Astrocyte of the spinal cord (primary cell): ENCODE results near the gene SORL1.

Experiments used
- DNase-seq: peaks from one replicate; pipeline ENCODE4 v3.0.0; 2011; ENCODE audit warnings: low read depth, low spot score
- H3K4me3 ChIP-seq: 2 replicates; pipeline ENCODE4 v1.5.1; 2011; ENCODE audit warnings: low read depth, mild to moderate bottlenecking, low read length, moderate library complexity
- in situ Hi-C: cut with HindIII; loops from 2 replicates; pipeline ENCODE4 v1.10.0; 2017; ENCODE audit warnings: low sequenced_read_pairs
- TF ChIP-seq, protein P1 (sequence below): IDR thresholded peaks from 2 replicates; pipeline ENCODE4 v1.5.1; 2012; ENCODE audit warnings: low read depth, mild to moderate bottlenecking, low read length, inconsistent platforms

Gene SORL1

DNA sequence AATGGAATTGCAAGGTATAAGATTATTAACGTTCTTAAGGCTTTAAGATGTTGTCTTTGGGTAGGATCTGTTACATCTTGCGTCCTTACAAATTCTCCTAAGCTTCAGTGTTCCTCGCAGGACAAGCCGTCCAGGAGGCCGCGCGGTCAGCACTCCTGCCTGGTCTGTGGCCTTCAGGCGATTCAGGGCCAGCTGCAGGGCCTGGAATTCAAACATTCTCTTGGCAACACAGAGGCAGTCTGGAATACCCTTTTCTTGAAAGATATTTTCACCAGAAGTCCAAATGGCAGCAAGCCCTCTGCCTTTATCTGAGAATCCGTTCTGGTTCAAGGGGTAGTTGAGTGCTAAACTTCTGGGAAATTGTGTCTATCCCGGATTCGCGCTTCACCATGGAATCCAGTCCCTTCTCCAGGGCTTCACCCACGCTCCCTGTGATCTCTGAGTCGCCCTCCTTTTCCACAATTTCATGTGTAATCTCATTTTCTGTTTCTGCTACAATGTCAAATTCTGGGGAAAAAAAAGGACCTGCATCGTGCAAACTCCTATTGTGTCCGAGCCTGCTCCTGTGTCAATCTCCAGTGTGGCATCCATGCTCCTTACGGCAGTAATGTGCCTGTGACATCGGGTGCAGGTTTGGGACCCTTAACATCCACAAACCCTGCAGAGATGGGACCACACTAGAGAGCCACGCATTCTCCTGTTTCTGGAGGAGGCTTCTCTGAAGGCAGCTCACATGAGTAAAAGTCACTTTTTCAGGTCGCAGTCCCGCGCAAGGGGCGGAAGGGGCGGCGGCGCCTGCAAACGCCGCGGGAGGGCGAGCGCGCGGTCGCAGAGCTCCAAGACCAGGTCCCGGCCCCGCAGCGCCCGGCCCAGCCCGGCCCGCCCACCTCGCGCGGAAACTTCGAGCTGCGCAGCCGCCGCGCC, 25.4 kb upstream of the SORL1 start:
- no peak for DNase-seq
- TF ChIP-seq, protein P1, sequence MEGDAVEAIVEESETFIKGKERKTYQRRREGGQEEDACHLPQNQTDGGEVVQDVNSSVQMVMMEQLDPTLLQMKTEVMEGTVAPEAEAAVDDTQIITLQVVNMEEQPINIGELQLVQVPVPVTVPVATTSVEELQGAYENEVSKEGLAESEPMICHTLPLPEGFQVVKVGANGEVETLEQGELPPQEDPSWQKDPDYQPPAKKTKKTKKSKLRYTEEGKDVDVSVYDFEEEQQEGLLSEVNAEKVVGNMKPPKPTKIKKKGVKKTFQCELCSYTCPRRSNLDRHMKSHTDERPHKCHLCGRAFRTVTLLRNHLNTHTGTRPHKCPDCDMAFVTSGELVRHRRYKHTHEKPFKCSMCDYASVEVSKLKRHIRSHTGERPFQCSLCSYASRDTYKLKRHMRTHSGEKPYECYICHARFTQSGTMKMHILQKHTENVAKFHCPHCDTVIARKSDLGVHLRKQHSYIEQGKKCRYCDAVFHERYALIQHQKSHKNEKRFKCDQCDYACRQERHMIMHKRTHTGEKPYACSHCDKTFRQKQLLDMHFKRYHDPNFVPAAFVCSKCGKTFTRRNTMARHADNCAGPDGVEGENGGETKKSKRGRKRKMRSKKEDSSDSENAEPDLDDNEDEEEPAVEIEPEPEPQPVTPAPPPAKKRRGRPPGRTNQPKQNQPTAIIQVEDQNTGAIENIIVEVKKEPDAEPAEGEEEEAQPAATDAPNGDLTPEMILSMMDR: no peak
- H3K4me3 ChIP-seq: no peak overlapping the region
- in situ Hi-C loops: no loop called here

DNA sequence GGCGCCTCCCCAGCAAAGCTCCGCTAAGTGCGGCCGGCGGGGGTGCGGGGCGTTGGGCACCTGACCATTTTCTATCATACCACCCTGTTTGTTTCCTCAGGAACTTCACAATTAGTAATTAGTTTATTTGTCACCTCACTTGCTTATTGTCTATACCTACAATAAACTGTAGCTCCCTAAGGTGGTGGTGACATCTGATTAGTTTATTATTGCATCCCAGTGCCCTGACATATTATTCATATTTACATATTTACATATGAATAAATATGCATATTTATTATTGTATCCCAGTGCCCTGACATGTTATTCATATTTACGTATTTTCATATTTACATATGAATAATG, 24.7 kb upstream of the SORL1 start:
- TF ChIP-seq, protein P1: no peak
- H3K4me3 ChIP-seq: no peak overlapping the region
- in situ Hi-C loops: no loop called here
- no peak for DNase-seq

GRCh38 chr11:121429556-121429955, 22.6 kb upstream of the SORL1 start:
- TF ChIP-seq, protein P1: no peak
- DNase-seq: no peak

DNA sequence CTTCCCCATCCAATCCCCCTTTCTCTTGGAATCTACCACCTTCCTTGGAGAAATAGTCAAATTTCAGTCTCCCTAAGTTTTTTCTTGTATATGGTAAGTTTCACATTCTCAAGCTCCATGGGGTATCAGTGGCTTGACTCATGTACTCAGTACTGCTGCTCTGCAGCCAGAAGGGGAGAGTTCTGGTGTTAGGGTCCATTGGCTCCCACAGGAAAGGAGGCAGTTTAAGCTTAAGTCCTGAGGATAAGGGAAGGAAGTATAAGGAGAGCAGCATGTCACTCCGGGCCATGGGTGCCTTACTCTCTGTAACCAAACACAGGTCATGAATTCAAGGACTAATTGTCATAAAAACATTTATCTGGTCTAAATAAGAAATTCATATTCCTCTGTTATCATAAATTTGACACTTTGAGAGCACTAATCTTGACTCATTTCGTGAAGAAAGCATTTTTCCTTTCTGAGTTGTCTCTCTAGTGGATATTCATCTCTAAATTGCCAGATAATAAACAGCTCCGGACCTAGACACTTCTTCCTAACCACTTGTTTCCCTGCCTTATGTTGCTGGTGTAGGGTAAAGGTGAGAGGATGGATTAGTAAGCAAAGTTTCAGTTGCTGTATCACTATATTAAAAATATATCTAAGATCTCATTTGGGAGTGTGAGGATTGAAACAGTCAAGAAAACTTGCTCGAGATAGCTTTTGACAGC, 20.1 kb upstream of the SORL1 start:
- TF ChIP-seq, protein P1: no peak
- in situ Hi-C loops: no loop called here
- no peak for DNase-seq
- H3K4me3 ChIP-seq: no peak overlapping the region

More at GRCh38 chr11:121429556-121429955, 22.6 kb upstream of the SORL1 start:
- in situ Hi-C loops: no loop called here
- no peak overlapping the region for H3K4me3 ChIP-seq

GRCh38 chr11:121435132-121435531, 17.0 kb upstream of the SORL1 start:
- in situ Hi-C loops: no loop called here

More at GRCh38 chr11:121435132-121435531, 17.0 kb upstream of the SORL1 start:
- TF ChIP-seq, protein P1: no peak
- no peak overlapping the region for H3K4me3 ChIP-seq
- DNase-seq: no peak
